Neural cell (in vitro differentiated cells): Measurements from ENCODE around the gene ESF1.

Experiments used
- EP300 ChIP-seq: fragments of 450-650 bp; conservative IDR thresholded peaks from 2 replicates; pipeline ENCODE4 v1.6.1; 2014; ENCODE audit warnings: antibody characterized with exemption, mild to moderate bottlenecking, moderate library complexity; ENCODE audit not compliant: poor library complexity, severe bottlenecking
- EZH2 ChIP-seq: fragments of 200-600, 300-800 bp; shearing (Covaris generic), sonication (generic); IDR thresholded peaks from 2 replicates; pipeline ENCODE4 v1.6.1; 2014; ENCODE audit warnings: antibody characterized with exemption, low read length, borderline replicate concordance, mild to moderate bottlenecking; ENCODE audit not compliant: insufficient read depth, poor library complexity, severe bottlenecking
- MXI1 ChIP-seq: fragments of 450-650 bp; conservative IDR thresholded peaks from 2 replicates; pipeline ENCODE4 v1.6.1; 2014; ENCODE audit warnings: antibody characterized with exemption, mild to moderate bottlenecking; ENCODE audit not compliant: poor library complexity, severe bottlenecking
- POLR2AphosphoS5 ChIP-seq: IDR thresholded peaks from 2 replicates; pipeline ENCODE4 v1.6.1; 2012
- RAD21 ChIP-seq: fragments of 450-650 bp; conservative IDR thresholded peaks from 2 replicates; pipeline ENCODE4 v1.6.1; 2014; ENCODE audit warnings: antibody characterized with exemption, mild to moderate bottlenecking, moderate library complexity
- REST ChIP-seq: IDR thresholded peaks from 2 replicates; pipeline ENCODE4 v1.6.1; 2012; ENCODE audit warnings: borderline replicate concordance
- SMC3 ChIP-seq: fragments of 450-650 bp; conservative IDR thresholded peaks from 2 replicates; pipeline ENCODE4 v1.6.1; 2014; ENCODE audit warnings: antibody characterized with exemption, mild to moderate bottlenecking, moderate library complexity; ENCODE audit not compliant: poor library complexity
- TAF1 ChIP-seq: IDR thresholded peaks from 2 replicates; pipeline ENCODE4 v1.6.1; 2012; ENCODE audit warnings: low read depth
- TF ChIP-seq, protein P1 (sequence below): fragments of 450-650 bp; IDR thresholded peaks from 2 replicates; pipeline ENCODE4 v1.5.1; 2014; ENCODE audit warnings: antibody characterized with exemption, mild to moderate bottlenecking, moderate library complexity; ENCODE audit not compliant: poor library complexity, severe bottlenecking

DNA sequence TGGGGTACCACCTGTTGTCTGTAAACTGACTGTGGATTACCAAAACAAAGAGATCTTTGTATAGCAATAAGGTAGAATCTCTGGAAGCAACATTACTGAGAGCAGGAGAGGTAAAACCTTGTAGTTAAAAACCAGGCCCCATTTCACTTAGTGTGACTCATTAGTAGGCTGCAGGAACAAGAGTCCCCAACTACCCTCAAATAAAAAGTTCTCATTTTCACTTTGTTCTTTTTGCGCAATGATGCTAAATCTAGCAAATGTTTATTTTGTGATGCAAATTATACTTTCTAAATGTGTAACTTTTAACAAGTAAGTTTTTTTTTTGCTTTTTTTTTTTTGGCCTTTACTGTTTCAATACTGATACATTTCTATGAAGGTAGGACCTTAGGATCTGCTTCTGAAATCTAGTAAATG lies 67.1 kb downstream of the ESF1 start:
- TF ChIP-seq EP300 (no peak), EZH2 (no peak), SMC3 (no peak), REST (no peak), RAD21 (no peak), POLR2AphosphoS5 (no peak), TAF1 (no peak), MXI1 (no peak)
- TF ChIP-seq, protein P1, sequence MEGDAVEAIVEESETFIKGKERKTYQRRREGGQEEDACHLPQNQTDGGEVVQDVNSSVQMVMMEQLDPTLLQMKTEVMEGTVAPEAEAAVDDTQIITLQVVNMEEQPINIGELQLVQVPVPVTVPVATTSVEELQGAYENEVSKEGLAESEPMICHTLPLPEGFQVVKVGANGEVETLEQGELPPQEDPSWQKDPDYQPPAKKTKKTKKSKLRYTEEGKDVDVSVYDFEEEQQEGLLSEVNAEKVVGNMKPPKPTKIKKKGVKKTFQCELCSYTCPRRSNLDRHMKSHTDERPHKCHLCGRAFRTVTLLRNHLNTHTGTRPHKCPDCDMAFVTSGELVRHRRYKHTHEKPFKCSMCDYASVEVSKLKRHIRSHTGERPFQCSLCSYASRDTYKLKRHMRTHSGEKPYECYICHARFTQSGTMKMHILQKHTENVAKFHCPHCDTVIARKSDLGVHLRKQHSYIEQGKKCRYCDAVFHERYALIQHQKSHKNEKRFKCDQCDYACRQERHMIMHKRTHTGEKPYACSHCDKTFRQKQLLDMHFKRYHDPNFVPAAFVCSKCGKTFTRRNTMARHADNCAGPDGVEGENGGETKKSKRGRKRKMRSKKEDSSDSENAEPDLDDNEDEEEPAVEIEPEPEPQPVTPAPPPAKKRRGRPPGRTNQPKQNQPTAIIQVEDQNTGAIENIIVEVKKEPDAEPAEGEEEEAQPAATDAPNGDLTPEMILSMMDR = no peak
